Activated CD4-positive, alpha-beta T cell treated with anti-CD3 and anti-CD28 coated beads for 24 hours (primary cell): ENCODE measurements around the gene TTC23.

ENCODE experiments used
- DNase-seq, 2 donors: peaks; one replicate each; pipeline ENCODE4 v3.0.0-alpha.2; 2020; ENCODE audit warnings: low read depth in 2 of 2

TTC23 gene

DNA sequence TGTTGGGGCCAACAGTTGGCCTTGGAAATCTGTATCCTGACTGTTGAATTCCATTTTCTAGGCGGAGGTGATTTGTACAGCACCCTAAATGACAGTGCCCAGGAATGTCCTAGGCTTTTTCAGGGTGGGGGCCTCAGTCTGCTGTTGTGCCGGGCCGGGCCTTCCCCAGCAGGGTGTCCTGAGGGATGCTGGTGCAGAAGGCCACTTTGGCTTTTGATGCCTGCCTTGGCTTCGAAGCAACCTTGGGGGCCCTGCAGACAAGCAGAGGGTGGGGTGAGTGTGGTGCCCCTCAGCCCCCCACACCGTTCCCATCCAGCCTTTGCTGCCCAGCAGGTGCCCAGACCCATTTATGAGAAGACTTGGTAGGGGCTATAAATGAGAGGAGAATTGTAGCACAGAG lies 111.5 kb downstream of the TTC23 start:
- no peak for DNase-seq

DNA sequence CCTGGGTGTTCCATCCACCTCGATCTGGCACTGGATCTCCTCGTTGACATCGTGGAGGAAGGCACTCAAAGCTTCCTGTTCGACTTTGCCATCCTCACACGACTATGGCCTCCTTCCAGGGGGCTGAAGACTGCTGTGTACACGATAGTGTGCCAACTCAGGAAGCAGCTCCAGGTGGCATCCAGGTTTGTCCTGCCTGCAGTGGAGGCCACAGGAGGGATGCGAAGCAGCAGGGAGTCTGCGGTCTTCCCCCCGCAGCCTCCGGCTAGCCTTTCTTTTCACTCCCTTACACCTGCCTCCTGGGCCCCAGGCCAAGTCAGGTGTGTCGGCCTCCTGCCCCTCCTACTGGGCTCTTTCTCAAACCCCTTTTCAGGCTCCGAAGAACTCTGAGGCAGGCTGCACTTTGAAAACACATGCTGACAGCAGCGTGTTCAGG lies 112.3 kb downstream of the TTC23 start:
- DNase-seq = no peak

DNA sequence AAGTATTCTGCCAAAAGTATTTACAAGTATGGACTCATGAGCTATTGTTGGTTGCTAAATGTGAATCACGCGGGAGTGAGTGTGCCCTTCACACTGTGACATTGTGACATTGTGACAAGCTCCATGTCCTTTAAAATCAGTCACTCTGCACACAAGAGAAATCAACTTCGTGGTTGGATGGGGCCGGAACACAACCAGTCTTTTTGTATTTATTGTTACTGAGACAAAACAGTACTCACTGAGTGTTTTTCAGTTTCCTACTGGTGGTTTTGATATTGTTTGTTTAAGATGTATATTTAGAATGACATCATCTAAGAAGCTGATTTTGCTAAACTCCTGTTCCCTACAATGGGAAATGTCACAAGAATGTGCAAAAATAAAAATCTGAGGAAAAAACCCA lies 114.2 kb downstream of the TTC23 start:
- DNase-seq = no peak

DNA sequence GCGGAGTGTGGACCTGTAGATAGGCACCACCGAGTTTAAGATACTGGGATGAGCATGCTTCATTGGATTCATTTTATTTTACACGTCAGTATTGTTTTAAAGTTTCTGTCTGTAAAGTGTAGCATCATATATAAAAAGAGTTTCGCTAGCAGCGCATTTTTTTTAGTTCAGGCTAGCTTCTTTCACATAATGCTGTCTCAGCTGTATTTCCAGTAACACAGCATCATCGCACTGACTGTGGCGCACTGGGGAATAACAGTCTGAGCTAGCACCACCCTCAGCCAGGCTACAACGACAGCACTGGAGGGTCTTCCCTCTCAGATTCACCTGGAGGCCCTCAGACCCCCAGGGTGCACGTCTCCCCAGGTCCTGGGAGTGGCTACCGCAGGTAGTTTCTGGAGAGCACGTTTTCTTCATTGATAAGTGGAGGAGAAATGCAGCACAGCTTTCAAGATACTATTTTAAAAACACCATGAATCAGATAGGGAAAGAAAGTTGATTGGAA lies 115.0 kb downstream of the TTC23 start:
- DNase-seq = no peak

DNA sequence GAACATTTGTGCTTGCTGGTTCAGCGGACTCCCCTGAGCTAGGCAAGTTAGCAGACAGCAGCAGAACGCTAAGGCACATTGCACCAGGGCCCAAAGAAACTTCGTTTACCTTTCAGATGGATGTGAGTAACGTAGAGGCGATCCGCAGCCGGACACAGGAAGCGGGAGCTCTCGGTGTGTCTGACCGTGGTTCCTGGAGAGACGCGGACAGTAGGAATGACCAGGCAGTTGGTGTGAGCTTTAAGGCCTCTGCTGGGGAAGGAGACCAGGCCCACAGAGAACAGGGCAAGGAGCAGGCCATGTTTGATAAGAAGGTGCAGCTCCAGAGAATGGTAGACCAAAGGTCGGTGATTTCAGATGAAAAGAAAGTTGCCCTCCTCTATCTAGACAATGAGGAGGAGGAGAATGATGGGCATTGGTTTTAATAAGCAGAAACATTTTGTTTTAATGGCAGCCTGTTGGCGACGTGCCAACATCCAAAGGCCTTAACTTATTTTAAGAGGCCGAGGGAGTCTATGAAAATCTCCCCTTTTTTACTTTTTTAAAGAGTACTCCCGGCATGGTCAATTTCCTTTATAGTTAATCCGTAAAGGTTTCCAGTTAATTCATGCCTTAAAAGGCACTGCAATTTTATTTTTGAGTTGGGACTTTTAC lies 116.6 kb downstream of the TTC23 start:
- DNase-seq = no peak

DNA sequence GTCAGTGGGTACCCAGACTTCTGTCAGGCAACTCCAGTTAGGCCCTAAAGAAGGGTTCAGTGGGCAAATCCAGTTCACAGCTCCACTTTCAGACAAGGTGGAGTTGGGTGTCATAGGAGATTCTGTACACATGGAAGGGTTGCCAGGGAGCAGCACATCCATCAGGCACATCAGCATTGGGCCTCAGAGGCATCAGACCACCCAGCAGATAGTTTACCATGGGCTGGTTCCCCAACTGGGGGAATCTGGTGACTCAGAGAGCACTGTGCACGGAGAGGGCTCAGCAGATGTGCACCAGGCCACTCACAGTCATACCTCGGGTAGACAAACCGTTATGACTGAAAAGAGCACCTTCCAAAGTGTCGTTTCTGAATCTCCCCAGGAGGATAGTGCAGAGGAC lies 117.3 kb downstream of the TTC23 start:
- DNase-seq = no peak

DNA sequence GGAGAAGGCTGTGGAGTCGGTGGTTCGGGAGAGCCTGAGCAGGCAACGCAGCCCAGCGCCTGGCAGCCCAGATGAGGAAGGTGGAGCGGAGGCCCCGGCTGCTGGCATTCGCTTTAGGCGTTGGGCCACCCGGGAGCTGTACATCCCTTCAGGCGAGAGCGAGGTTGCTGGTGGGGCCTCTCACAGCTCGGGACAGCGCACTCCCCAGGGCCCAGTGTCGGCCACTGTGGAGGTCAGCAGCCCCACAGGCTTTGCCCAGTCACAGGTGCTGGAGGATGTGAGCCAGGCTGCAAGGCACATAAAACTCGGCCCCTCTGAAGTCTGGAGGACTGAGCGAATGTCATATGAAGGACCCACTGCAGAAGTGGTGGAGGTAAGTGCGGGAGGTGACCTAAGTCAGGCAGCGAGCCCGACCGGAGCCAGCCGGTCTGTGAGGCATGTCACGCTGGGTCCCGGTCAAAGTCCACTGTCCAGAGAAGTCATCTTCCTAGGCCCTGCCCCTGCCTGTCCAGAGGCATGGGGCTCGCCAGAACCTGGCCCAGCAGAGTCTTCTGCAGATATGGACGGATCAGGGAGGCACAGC lies 117.8 kb downstream of the TTC23 start:
- no peak for DNase-seq

DNA sequence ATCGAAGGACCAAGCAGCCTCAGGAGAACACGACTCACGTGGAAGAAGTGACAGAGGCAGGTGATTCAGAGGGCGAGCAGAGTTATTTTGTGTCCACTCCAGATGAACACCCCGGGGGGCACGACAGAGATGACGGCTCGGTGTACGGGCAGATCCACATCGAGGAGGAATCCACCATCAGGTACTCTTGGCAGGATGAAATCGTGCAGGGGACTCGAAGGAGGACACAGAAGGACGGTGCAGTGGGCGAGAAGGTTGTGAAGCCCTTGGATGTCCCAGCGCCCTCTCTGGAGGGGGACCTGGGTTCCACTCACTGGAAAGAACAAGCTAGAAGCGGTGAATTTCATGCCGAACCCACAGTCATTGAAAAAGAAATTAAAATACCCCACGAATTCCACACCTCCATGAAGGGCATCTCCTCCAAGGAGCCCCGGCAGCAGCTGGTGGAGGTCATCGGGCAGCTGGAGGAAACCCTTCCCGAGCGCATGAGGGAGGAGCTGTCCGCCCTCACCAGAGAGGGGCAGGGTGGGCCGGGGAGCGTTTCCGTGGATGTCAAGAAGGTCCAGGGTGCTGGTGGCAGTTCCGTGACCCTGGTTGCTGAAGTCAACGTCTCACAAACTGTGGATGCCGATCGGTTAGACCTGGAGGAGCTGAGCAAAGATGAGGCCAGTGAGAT lies 118.5 kb downstream of the TTC23 start:
- DNase-seq = no peak

DNA sequence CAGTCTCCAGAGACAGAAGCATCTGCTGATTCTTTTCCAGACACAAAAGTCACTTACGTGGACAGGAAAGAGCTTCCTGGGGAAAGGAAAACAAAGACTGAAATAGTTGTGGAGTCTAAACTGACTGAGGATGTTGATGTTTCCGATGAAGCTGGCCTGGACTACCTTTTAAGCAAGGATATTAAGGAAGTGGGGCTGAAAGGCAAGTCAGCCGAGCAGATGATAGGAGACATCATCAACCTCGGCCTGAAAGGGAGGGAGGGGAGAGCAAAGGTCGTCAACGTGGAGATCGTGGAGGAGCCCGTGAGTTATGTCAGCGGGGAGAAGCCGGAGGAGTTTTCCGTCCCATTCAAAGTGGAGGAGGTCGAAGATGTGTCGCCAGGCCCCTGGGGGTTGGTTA lies 119.1 kb downstream of the TTC23 start:
- no peak for DNase-seq

DNA sequence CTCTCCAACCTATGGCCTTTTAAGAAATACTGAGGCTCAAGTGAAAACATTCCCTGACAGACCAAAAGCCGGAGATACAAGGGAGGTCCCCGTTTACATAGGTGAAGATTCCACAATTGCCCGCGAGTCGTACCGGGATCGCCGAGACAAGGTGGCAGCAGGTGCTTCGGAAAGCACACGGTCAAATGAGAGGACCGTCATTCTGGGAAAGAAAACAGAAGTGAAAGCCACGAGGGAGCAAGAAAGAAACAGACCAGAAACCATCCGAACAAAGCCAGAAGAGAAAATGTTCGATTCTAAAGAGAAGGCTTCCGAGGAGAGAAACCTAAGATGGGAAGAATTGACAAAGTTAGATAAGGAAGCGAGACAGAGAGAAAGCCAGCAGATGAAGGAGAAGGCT lies 119.7 kb downstream of the TTC23 start:
- no peak for DNase-seq

DNA sequence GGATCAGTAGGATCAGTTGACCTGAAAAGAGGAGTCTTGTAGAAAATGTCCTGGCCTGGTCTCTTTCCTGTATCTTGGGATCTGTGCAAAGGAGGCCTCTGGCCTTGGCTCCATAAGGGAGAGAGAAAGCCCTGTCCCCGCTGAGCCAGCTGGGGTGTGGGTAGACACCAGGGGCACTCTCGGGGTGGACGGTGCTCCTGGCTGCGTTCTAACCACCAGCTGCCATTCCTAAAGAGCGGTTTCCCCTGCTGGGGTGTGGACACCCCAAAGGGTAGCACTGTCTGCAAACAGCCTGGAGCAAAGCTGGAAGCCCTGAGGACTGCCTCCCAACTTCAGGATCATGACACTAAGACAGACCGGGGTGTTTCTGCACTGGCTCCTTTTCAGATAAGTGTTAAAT lies 121.0 kb downstream of the TTC23 start:
- no peak for DNase-seq

DNA sequence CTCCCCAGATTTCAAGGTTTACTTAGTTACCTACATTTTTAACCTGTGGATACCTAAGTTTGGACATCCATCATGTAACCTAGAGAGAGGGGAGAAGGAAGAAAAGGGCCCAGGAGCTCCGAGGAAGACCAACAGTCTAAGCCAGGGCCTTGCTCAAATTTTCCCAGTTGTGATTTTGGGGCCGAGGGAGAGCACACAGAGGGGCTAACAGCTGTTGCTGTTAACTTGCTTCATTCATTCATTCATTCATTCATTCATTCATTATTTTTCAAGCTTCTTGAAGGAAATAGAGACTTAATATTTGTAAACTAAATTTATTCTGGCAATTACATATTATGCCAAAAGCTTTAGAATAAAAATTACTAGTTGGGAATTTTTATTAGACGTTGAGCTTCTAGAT lies 121.6 kb downstream of the TTC23 start:
- DNase-seq = no peak

DNA sequence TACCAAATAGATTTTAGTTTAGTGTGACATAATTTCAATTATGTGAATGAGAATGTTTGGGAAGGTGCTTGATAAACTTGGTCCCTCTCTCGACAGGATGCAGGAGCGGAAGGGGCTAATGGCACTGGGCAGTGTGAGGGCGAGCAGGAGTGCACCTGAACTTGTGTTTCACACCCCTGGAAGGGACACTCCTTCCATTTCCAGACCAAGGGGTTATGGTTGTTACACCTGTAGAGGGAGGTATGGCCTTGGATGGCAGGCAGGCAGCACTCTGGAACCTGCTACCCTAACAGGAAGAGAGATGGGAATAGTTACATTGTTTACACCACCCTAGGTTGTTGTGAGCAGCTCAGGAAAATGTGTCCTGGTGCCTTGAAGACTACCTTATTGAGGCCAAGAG lies 122.5 kb downstream of the TTC23 start:
- no peak for DNase-seq

DNA sequence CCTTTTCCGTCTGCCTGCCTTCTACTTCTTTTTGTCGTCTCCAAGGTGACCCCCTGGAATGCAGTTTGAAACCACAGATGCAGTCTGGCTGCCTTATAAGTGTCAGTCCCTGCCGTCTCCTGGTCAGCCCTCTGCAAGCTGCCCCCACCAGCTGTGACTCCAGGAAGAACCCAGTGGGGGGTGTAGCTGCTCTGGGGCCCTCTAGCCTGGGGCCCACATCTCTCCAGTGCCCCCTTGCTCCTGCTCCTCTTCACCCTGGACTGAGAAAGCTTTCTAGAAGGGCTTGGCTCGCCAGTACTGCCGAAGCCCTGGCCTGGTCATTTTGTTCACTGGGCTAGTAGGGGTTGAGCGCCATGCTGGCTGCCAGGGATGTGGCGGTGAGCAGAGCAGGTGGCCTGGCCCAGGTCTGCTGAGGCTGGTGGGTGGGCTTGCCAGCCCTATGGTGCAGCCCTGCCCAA lies 123.2 kb downstream of the TTC23 start:
- DNase-seq = no peak

DNA sequence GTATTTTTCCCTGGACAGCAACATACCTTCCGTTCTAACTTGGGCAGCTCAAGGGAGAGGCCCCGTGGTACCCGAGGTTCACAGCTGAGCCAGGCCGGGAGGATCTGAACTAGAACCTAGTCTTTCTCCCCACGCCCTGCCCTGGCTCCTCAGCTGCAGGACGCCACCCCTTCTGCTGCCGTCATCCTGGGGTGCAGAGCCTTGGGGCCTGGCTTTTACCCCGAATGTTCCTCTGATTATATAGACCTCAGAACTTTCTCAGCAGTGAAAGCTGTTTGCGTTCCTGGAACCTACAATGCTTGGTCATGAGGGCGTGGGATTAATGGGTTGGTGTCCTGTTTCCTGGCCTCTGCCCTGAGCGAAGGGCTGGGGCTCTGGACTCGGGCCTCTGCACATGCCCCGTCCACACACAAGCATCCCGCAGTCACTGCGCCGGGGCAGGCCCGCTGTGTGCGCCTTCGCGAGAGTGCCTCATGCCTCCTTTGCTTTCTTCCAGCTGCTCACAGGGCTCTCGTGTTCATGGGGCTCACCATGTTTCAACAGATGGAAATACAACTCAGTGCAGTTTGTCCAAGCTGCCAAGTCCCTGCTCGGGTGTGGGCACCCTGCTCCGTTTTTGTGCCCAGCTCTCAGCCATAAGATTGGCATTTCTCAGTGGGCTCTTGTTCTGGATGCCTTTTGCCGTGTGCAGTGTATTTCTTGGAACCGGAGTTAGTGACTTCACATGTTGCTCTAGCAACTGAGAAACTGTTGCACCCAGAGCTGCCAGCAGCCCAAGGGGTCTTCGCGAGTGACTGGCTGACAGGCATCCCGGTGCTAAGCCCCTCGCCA lies 124.1 kb downstream of the TTC23 start:
- DNase-seq = no peak

DNA sequence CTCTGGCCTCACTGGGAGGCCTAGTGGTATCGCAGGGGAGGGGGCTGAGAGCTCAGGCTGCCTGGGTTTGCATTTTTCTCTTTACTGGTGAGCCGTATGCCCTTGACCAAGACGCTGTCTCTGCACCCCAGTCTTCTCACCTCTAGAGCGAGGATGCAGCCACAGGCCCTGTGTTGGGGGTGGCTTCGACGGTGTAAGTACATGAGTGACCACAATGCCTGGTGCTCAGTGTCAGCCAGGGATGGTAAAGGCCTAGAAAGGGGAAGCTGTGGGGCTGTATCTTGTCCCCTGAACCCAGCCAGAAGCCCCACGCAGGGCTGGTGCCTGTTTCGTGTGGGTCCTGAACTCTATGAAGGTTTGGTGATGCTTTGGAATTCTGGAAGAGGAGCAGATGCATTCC lies 124.7 kb downstream of the TTC23 start:
- DNase-seq = no peak

DNA sequence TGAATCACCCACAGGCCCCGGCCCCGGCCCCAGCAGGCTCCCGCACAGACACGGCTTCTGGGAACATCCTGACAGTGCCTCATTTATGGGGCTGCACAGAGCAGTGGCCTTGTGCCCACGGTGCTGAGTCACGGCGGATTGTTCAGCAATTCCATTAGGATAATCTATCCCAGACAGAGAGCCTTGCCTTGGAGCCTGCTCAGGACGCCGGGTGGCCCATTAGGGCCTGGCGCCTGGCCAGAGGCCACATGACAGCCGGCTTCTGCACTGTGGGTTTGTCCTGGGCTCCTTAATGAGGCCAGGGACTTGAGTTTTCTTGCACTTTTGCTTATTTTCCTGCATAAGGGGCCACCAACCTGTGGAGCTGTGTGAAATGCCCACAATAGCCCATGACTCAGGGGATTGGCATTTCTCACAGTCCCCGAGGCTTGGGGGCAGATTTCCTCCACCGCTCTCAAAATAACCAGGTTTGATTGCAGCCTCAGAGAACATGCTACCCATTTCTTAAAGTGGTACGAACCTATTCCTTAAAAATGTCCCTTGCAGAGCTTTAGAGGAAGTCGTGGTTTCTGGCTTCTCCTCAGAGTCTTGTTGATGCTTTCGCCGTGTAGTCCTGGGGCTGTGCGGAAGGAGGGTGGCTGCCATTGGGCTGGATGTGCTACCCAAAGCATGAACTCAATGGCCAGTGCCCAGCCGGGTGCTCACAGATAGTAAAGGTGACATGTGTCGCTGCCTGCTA lies 125.5 kb downstream of the TTC23 start:
- no peak for DNase-seq

DNA sequence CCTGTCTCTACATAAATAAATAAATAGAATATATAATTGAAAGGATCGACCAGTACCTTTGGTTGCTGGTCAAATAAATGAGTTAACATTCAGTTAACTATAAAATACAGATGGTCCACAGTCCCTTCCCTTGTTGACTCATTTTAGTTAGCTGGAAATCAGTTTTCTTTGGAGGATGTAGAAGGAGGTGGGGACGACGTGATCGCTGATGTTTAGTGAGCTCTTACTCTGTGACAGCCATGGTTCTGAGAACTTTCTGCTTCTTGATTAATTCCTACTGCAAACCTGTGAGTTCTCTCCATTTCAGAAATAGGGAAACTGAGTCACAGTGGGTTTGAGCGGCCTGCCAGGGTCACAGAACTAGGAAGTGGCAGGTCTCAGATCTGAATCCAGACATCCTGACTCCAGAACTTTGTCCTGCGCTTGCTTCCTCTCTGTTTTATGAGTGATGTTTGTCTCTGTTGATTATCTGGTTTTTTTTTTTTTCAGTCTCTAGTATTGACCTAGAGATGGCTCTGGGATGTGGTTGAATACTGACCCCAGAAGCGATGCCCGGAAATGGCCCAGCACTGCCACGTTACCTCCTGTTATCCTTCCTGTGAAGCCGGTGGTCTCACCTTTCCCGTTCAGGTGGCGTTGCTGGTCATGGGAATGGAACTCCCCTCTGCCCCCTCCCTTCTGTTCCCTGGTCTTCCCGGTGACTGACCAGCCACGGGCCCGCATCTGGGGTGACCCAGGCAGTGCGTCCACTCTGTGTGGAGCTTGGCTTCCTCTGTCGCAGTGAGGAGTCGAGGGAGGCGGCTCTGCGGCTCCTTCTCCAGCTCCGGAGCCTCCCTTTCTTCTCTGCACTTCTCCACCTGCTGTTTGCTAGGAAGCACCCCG lies 126.3 kb downstream of the TTC23 start:
- DNase-seq = no peak

DNA sequence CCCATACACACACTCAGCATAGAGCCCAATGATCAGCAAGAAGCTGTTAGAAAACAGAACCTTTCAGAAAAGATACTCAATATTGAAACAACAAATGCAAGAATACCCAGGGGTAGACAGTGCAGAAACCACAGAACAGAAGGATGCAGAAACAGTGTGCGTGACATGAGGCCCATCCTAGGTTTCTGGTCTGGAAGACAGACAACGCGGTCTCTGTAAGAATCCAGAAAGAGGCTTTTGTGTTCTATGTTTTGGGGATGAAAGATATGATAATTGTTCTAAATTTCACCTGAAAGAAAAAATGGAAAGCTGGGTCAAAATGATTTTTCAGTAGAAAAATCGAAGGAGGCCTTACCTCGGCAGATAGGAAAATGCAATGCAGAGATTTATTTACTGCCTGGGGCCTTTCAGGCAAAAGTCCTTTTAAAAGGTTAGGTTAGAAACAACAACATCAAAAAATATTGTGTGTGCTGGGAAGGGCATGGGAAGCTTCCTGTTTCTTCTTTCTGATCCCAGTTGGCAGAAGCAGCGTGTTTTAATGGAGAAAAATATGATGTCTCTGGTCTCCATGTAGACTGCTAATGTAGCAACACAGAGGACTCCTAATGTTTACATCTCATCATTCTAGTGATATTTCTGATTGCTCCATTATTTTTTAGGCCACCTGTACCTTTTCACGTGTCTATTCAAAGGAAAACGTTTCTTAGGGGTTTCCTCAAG lies 127.5 kb downstream of the TTC23 start:
- no peak for DNase-seq

DNA sequence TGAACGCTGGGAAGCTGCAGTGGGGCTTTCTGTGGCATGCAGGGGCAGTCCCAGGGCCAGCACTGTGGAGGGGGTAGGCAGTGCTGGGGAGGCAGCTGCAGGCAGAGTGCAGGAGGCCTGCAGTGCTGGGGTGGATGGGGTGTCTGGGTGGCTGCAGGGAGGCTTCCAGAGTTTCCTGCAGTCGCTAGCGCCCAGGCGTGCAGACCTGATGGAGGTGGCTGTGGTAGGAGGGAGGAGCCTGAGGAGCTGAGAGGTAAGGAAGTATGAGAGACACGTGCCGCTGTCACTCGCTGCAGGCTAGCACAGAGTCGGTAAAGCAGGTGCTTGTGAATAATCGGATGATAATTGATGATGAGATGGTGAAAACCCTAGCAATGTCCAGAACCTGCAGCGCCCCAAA lies 128.2 kb downstream of the TTC23 start:
- DNase-seq = no peak
